Measurements from ENCODE around the gene ZC2HC1B. TPM values are rescaled to one million over a fixed set of nuclear protein-coding genes. Genes with fewer than 3 reads are reported as not detected.
"Not testable (repeated sequence)": the region's sequence is repeated elsewhere in the genome, so short reads cannot be mapped to it uniquely, and the experiment has no call there.

Gene ZC2HC1B
- total RNA-seq, 1 donor from 2014 or later = not detected

DNA sequence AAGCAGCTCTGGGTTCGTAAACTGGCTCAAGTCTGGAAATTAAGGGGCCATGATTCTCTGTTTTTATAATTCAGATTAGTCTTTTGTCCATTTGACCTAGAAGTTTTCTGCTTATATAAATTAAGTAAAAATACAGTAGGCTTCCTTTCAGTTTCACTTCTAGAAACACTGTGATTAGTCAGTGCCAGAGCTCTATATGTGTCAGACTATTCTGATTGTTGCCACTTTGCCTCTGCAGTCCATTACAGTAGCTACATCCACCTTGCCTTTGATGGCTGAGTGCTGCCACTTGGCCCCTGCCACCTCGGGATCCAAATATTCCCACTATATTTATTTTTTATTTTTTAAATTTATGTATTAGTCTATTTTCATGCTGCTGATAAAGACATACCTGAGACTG lies 7.9 kb downstream of the ZC2HC1B start:
- H3K36me3 Mint-ChIP-seq (ENCODE audit: low read depth) = peaks cover 10% of the 10 kb centered on the region
- TF ChIP-seq CTCF (IDR thresholded peaks at IDR 0.05) = no peak
- no peak for DNase-seq (ENCODE audit: low spot score)
- H3K4me3 Mint-ChIP-seq (ENCODE audit: unreplicated experiment) = no peak overlapping the region
- H3K9me3 Mint-ChIP-seq (ENCODE audit: low read depth) = peaks cover 37% of the 10 kb centered on the region
- H3K27me3 Mint-ChIP-seq (ENCODE audit: low read depth) = no peaks in the 10 kb centered on the region
- no peaks in the 10 kb centered on the region for H3K4me1 Mint-ChIP-seq (ENCODE audit: low read depth)
- H3K27ac Mint-ChIP-seq (ENCODE audit: unreplicated experiment) = no peak overlapping the region

GRCh38 chr6:143873600-143873999 lies 9.3 kb downstream of the ZC2HC1B start:
- not testable (repeated sequence) for DNase-seq (ENCODE audit: low spot score)

DNA sequence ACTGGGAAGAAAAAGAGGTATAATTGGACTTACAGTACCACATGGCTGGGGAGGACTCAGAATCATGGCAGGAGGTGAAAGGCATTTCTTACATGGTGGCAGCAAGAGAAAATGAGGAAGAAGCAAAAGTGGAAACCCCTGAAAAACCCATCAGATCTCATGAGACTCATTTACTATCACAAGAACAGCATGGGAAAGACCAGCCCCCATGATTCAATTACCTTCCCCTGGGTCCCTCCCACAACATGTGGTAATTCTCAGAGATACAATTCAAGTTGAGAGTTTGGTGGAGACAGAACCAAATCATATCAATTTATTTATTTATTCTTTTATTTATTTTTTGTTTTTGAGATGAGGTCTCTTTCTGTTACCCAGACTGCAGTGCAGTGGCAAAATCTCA lies 10.2 kb downstream of the ZC2HC1B start:
- H3K4me3 Mint-ChIP-seq (ENCODE audit: unreplicated experiment); H3K27me3 Mint-ChIP-seq (ENCODE audit: low read depth); H3K4me1 Mint-ChIP-seq (ENCODE audit: low read depth); H3K27ac Mint-ChIP-seq (ENCODE audit: unreplicated experiment); DNase-seq (ENCODE audit: low spot score): not testable (repeated sequence)
- peaks cover 14% of the 10 kb centered on the region for H3K36me3 Mint-ChIP-seq (ENCODE audit: low read depth)
- peaks cover 42% of the 10 kb centered on the region for H3K9me3 Mint-ChIP-seq (ENCODE audit: low read depth)

More at GRCh38 chr6:143873600-143873999, 9.3 kb downstream of the ZC2HC1B start:
- H3K4me3 Mint-ChIP-seq (ENCODE audit: unreplicated experiment); H3K27me3 Mint-ChIP-seq (ENCODE audit: low read depth); H3K4me1 Mint-ChIP-seq (ENCODE audit: low read depth); H3K27ac Mint-ChIP-seq (ENCODE audit: unreplicated experiment): not testable (repeated sequence)
- H3K36me3 Mint-ChIP-seq (ENCODE audit: low read depth) = peaks cover 11% of the 10 kb centered on the region
- peaks cover 41% of the 10 kb centered on the region for H3K9me3 Mint-ChIP-seq (ENCODE audit: low read depth)

DNA sequence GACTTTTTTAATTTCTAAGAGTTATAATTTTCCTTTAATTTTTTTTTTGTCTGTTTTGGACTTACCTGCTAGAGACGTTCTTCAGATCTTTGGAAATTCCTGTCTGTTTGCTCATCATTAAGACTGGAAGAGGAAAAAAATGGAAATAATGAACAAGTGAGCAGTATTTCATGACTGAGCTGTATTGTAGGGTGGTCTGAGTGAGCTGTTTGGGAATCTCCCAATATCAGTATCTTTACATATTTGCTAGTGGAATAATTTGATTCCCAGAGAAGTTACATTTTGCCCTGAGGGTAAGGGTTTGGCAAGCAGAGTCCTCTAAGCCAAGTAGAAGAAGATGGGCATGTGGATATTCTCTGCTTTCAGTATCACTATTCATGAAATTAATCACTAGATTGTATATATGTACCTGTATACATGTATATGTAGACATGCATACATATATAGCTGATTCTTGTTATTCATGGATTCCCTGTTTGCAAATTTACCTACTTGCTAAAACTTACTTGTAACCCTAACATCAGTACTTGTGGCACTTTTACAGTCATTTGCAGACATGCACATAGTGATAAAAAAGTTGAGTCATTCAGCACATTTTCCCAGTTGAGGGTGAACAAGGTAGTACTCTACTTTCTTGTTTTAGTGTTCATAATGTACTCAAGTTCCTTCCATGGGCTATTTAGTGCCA lies 13.5 kb downstream of the ZC2HC1B start:
- H3K27me3 Mint-ChIP-seq (ENCODE audit: low read depth) = no peaks in the 10 kb centered on the region
- H3K27ac Mint-ChIP-seq (ENCODE audit: unreplicated experiment) = no peak overlapping the region
- H3K9me3 Mint-ChIP-seq (ENCODE audit: low read depth) = peaks cover 39% of the 10 kb centered on the region
- no peak overlapping the region for H3K4me3 Mint-ChIP-seq (ENCODE audit: unreplicated experiment)
- DNase-seq (ENCODE audit: low spot score) = no peak
- TF ChIP-seq CTCF (IDR thresholded peaks at IDR 0.05) = no peak
- H3K36me3 Mint-ChIP-seq (ENCODE audit: low read depth) = peaks cover 14% of the 10 kb centered on the region
- no peaks in the 10 kb centered on the region for H3K4me1 Mint-ChIP-seq (ENCODE audit: low read depth)

DNA sequence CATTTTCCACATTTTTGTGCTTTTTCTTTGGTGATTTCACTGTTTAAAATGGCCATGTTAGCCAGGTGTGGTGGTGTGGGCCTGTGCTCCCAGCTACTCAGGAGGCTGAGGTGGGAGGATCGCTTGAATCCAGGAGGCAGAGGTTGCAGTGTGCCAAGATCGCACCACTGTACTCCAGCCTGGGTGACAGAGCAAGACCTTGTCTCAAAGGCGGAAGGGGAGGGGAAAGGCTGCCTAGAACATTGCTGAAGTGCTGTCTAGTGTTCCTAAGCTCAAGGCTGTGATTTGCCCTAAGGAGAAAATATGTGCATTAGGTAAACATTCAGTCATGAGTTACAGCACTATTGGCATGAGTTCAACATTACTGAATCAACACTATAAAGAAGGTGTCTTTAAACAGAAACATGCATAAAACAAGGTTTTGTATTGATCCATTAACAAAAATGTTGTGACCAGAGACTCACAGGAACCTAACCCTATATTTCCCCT lies 14.0 kb downstream of the ZC2HC1B start:
- no peak overlapping the region for H3K4me3 Mint-ChIP-seq (ENCODE audit: unreplicated experiment)
- H3K36me3 Mint-ChIP-seq (ENCODE audit: low read depth) = peaks cover 14% of the 10 kb centered on the region
- H3K4me1 Mint-ChIP-seq (ENCODE audit: low read depth) = no peaks in the 10 kb centered on the region
- no peak for DNase-seq (ENCODE audit: low spot score)
- no peak for TF ChIP-seq CTCF (IDR thresholded peaks at IDR 0.05)
- H3K9me3 Mint-ChIP-seq (ENCODE audit: low read depth) = peaks cover 39% of the 10 kb centered on the region
- H3K27ac Mint-ChIP-seq (ENCODE audit: unreplicated experiment) = no peak overlapping the region
- H3K27me3 Mint-ChIP-seq (ENCODE audit: low read depth) = no peaks in the 10 kb centered on the region

GRCh38 chr6:143880412-143880811 lies 16.1 kb downstream of the ZC2HC1B start:
- no peaks in the 10 kb centered on the region for H3K4me1 Mint-ChIP-seq (ENCODE audit: low read depth)
- no peak for TF ChIP-seq CTCF (IDR thresholded peaks at IDR 0.05)
- DNase-seq (ENCODE audit: low spot score) = no peak
- no peak overlapping the region for H3K4me3 Mint-ChIP-seq (ENCODE audit: unreplicated experiment)
- no peak overlapping the region for H3K27ac Mint-ChIP-seq (ENCODE audit: unreplicated experiment)
- no peaks in the 10 kb centered on the region for H3K27me3 Mint-ChIP-seq (ENCODE audit: low read depth)
- peaks cover 8% of the 10 kb centered on the region for H3K36me3 Mint-ChIP-seq (ENCODE audit: low read depth)
- H3K9me3 Mint-ChIP-seq (ENCODE audit: low read depth) = peaks cover 26% of the 10 kb centered on the region

All from chondrocyte (in vitro differentiated cells).